Left lung (tissue), 10 donors: ENCODE results near the gene RBM17. TPM values are rescaled to one million over a fixed set of nuclear protein-coding genes. Genes with fewer than 3 reads are reported as not detected.

ENCODE experiments used
- ATAC-seq: fragments of 200-7000 bp; cut with Tn5 transposase; one replicate; pipeline ENCODE4 v1.9.1; 2020; ENCODE audit warnings: moderate library complexity
- DNase-seq, 4 donors: peaks; one replicate each; pipeline ENCODE4 v3.0.0-alpha.2; 2013 to 2020
- H3K27ac ChIP-seq, 2 donors: fragments of 200-600 bp; sonication (generic) in 1 of 2; one replicate each; pipeline versions ENCODE4 v1.5.0 to v1.8.0; 2020 to 2021
- H3K27me3 ChIP-seq, 2 donors: fragments of 200-600 bp; sonication (generic) in 1 of 2; one replicate each; pipeline versions ENCODE4 v1.5.0 to v1.8.0; 2020 to 2021
- H3K36me3 ChIP-seq, 2 donors: fragments of 200-600 bp; sonication (generic) in 1 of 2; one replicate each; pipeline versions ENCODE4 v1.5.0 to v1.8.0; 2020 to 2021
- H3K4me1 ChIP-seq, 2 donors: fragments of 200-600 bp; one replicate each; pipeline ENCODE4 v1.8.0; 2021
- H3K4me3 ChIP-seq, 2 donors: fragments of 200-600 bp; sonication (generic) in 1 of 2; one replicate each; pipeline versions ENCODE4 v1.5.0 to v1.8.0; 2020 to 2021; ENCODE audit warnings: mild to moderate bottlenecking in 1 of 2
- H3K9me3 ChIP-seq, 2 donors: fragments of 200-600 bp; sonication (generic) in 1 of 2; one replicate each; pipeline versions ENCODE4 v1.5.0 to v1.8.0; 2020 to 2021
- CTCF ChIP-seq, 2 donors: fragments of 200-600 bp; sonication (generic) in 1 of 2; IDR thresholded peaks; one replicate each; pipeline versions ENCODE4 v1.5.0 to v1.8.0; 2021; ENCODE audit warnings: antibody characterized with exemption in 2 of 2
- intact Hi-C, 2 donors: fragments of 100-400 bp; cut with DNase I; formaldehyde crosslinking; loops; one replicate each; pipeline versions ENCODE4 v1.11.2 to v1.14.2; 2022
- polyA plus RNA-seq, 6 donors: library from polyadenylated mRNA; unstranded; fragments of 120-200 nt; gene quantifications; one replicate each; pipeline ENCODE4 v1.2.1, GENCODE V29; 2013; ENCODE audit not compliant: insufficient read length in 6 of 6
- total RNA-seq, 2 donors: library from RNA; stranded (reverse); fragmentation: NEBNext Ultra II Directional; extraction: Animal tissue kit (Norgen Biotek cat#: 25700); gene quantifications; one replicate each; pipeline ENCODE4 v1.2.1, GENCODE V29; 2021
- donor health status: DM: no; HTN: yes; CAD: no.
- donor health status: DM: no; HTN: no; CAD: no.

The RBM17 gene
- total and polyA plus RNA-seq, 8 donors: 63.2 to 215 (median 185) TPM

- intact Hi-C loops: no loop called here
- H3K36me3 ChIP-seq: no peaks in the 10 kb centered on the region
- ATAC-seq (no peak), DNase-seq (no peak)
- no peaks in the 10 kb centered on the region for H3K27me3 ChIP-seq
- no peaks in the 10 kb centered on the region for H3K9me3 ChIP-seq
- H3K4me3 ChIP-seq: no peak overlapping the region
- TF ChIP-seq CTCF (IDR thresholded peaks at IDR 0.05): no peak
- peaks cover 8 to 31% of the 10 kb centered on the region in 2 donors for H3K4me1 ChIP-seq
- no peak overlapping the region for H3K27ac ChIP-seq
Measured at GRCh38 chr10:6056411-6057135, 32.3 kb upstream of the RBM17 start.

- Histone ChIP-seq H3K4me3 (no peak overlapping the region), H3K4me1 (peaks cover 0 to 14% of the 10 kb centered on the region in 2 donors), H3K27ac (no peak overlapping the region), H3K9me3 (no peaks in the 10 kb centered on the region), H3K27me3 (no peaks in the 10 kb centered on the region), H3K36me3 (no peaks in the 10 kb centered on the region)
- no peak for DNase-seq
- ATAC-seq: no peak
- intact Hi-C loops: no loop called here
- no peak for TF ChIP-seq CTCF (IDR thresholded peaks at IDR 0.05)
Measured at GRCh38 chr10:6058682-6059475, 30.0 kb upstream of the RBM17 start.

GRCh38 chr10:6059506-6059905, 29.3 kb upstream of the RBM17 start:
- no peak for TF ChIP-seq CTCF (IDR thresholded peaks at IDR 0.05)
- intact Hi-C loops: no loop called here
- ATAC-seq: no peak

GRCh38 chr10:6061056-6061455, 27.8 kb upstream of the RBM17 start:
- Histone ChIP-seq H3K9me3 (no peaks in the 10 kb centered on the region), H3K4me1 (peaks cover 0 to 20% of the 10 kb centered on the region in 2 donors), H3K36me3 (no peaks in the 10 kb centered on the region), H3K27ac (no peak overlapping the region), H3K27me3 (no peaks in the 10 kb centered on the region), H3K4me3 (no peak overlapping the region)
- no peak for TF ChIP-seq CTCF (IDR thresholded peaks at IDR 0.05)
- DNase-seq (no peak), ATAC-seq (no peak)
- intact Hi-C loops: no loop called here

More at GRCh38 chr10:6059506-6059905, 29.3 kb upstream of the RBM17 start:
- Histone ChIP-seq H3K27me3 (no peaks in the 10 kb centered on the region), H3K4me1 (peaks cover 0 to 8% of the 10 kb centered on the region in 2 donors), H3K27ac (no peak overlapping the region), H3K36me3 (no peaks in the 10 kb centered on the region), H3K4me3 (no peak overlapping the region), H3K9me3 (no peaks in the 10 kb centered on the region)
- no peak for DNase-seq

GRCh38 chr10:6062101-6062771, 26.6 kb upstream of the RBM17 start, which contains the start of gene IL2RA:
Gene IL2RA (minus strand): TSS chr10:6062367. CDS start chr10:6062151, 216 bp downstream.
- Histone ChIP-seq H3K4me1 (peaks cover 6 to 32% of the 10 kb centered on the region in 2 donors), H3K27me3 (no peaks in the 10 kb centered on the region), H3K27ac (no peak within 1 kb of the TSS), H3K9me3 (no peaks in the 10 kb centered on the region), H3K4me3 (peak within 1 kb of the TSS in 1 of 2 donors; percentile 19), H3K36me3 (no peaks in the 10 kb centered on the region)
- intact Hi-C loops: no loop called here
- no peak for TF ChIP-seq CTCF (IDR thresholded peaks at IDR 0.05)
- no peak for DNase-seq
- ATAC-seq: no peak
